Right lobe of liver (tissue), 6 donors: Measurements from ENCODE around the gene CENPH. TPM values are rescaled to one million over a fixed set of nuclear protein-coding genes. Genes with fewer than 3 reads are reported as not detected.

ENCODE experiments used
- ATAC-seq, 4 donors: fragments of 200-7000 bp; cut with Tn5 transposase; one replicate each; pipeline ENCODE4 v1.9.1; 2020; ENCODE audit warnings: mild to moderate bottlenecking in 4 of 4, moderate library complexity in 4 of 4
- DNase-seq, 3 donors: peaks; one replicate each; pipeline ENCODE4 v3.0.0-alpha.2; 2020
- H3K27ac ChIP-seq, 3 donors: fragments of 200-600 bp; one replicate each; pipeline ENCODE4 v1.8.0; 2022
- H3K27me3 ChIP-seq, 2 donors: fragments of 200-600 bp; one replicate each; pipeline ENCODE4 v1.8.0; 2022
- H3K36me3 ChIP-seq, 4 donors: fragments of 200-600 bp; sonication (generic) in 1 of 4; one replicate each; pipeline versions ENCODE4 v1.5.1 to v1.8.0; 2017 to 2022; ENCODE audit warnings: control low read depth in 1 of 4
- H3K4me1 ChIP-seq, 4 donors: fragments of 200-600 bp; sonication (generic) in 1 of 4; one replicate each; pipeline versions ENCODE4 v1.5.1 to v1.8.0; 2017 to 2022; ENCODE audit warnings: control low read depth in 1 of 4
- H3K4me3 ChIP-seq, 3 donors: fragments of 200-600 bp; one replicate each; pipeline ENCODE4 v1.8.0; 2022
- H3K9me3 ChIP-seq, 4 donors: fragments of 200-600 bp; sonication (generic) in 1 of 4; one replicate each; pipeline versions ENCODE4 v1.5.1 to v1.8.0; 2017 to 2022; ENCODE audit warnings: control low read depth in 1 of 4
- POLR2A ChIP-seq: fragments of 450-650 bp; IDR thresholded peaks from one replicate; pipeline ENCODE4 v1.6.1; 2017; ENCODE audit warnings: antibody characterized with exemption, mild to moderate bottlenecking
- WGBS: methylation state at CpG from one replicate; pipeline ENCODE4 v1.1.6; 2018; ENCODE audit warnings: low coverage, low lambda C conversion rate; ENCODE audit not compliant: insufficient coverage; ENCODE audit errors: missing lambda C conversion rate; 5-methylcytosine and 5-hydroxymethylcytosine counted together
- intact Hi-C, 2 donors: fragments of 100-400 bp; cut with DNase I; formaldehyde crosslinking; loops; one replicate each; pipeline versions ENCODE4 v1.11.2 to v1.14.1; 2022
- total RNA-seq, 6 experiments: library from RNA; depleted of rRNA in 2 of 6; stranded (reverse); fragments of >200 nt in 2 of 6; fragmentation: NEBNext Ultra II Directional in 3 of 6; extraction: Animal tissue kit (Norgen Biotek cat#: 25700) in 3 of 6; gene quantifications; one replicate each; pipeline versions ENCODE4 v1.1.0 to v1.2.4, GENCODE V29; 2016 to 2023
- TF ChIP-seq, protein P1 (sequence below), 4 donors: fragments of 200-600 bp in 3 of 4; fragments of 450-650 bp in 1 of 4; IDR thresholded peaks; one replicate each; pipeline versions ENCODE4 v1.5.1 to v1.8.0; 2016 to 2022; ENCODE audit warnings: antibody characterized with exemption in 4 of 4, mild to moderate bottlenecking in 2 of 4
- donor health status: DM: no; HTN: yes; CAD: no.
- donor health status: DM: no; HTN: no; CAD: no.
- donor health status: DM: no; HTN: no; CAD: no.
- donor health status: DM: no; HTN: yes; CAD: no.
- donor health status: DM: no; HTN: yes; CAD: no.

The CENPH gene
- total RNA-seq, 6 experiments from 2014 or later: 0.95 to 3.8 (median 1.1) TPM

- Histone ChIP-seq H3K4me3 (no peak overlapping the region), H3K36me3 (no peaks in the 10 kb centered on the region), H3K9me3 (no peaks in the 10 kb centered on the region), H3K27me3 (no peaks in the 10 kb centered on the region), H3K27ac (no peak overlapping the region), H3K4me1 (peaks cover 0 to 2% (median 0%) of the 10 kb centered on the region in 4 donors)
- intact Hi-C loops: no loop called here
- ATAC-seq (no peak), DNase-seq (no peak)
- TF ChIP-seq, protein P1, sequence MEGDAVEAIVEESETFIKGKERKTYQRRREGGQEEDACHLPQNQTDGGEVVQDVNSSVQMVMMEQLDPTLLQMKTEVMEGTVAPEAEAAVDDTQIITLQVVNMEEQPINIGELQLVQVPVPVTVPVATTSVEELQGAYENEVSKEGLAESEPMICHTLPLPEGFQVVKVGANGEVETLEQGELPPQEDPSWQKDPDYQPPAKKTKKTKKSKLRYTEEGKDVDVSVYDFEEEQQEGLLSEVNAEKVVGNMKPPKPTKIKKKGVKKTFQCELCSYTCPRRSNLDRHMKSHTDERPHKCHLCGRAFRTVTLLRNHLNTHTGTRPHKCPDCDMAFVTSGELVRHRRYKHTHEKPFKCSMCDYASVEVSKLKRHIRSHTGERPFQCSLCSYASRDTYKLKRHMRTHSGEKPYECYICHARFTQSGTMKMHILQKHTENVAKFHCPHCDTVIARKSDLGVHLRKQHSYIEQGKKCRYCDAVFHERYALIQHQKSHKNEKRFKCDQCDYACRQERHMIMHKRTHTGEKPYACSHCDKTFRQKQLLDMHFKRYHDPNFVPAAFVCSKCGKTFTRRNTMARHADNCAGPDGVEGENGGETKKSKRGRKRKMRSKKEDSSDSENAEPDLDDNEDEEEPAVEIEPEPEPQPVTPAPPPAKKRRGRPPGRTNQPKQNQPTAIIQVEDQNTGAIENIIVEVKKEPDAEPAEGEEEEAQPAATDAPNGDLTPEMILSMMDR (IDR thresholded peaks at IDR 0.05): no peak
- no peak for TF ChIP-seq POLR2A
- WGBS: 69% methylated on average over 2 of the region's 2 CpGs
Observed at GRCh38 chr5:69212022-69212421, 22.6 kb downstream of the CENPH start.

GRCh38 chr5:69213513-69214215, 24.3 kb downstream of the CENPH start:
- peak in 1 of 4 donors; percentile 13 for ATAC-seq
- no peak for TF ChIP-seq POLR2A
- TF ChIP-seq, protein P1 (IDR thresholded peaks at IDR 0.05): no peak
- no peak for DNase-seq
- Histone ChIP-seq H3K27me3 (no peaks in the 10 kb centered on the region), H3K4me1 (peaks cover 0 to 5% (median 0%) of the 10 kb centered on the region in 4 donors), H3K4me3 (no peak overlapping the region), H3K27ac (no peak overlapping the region), H3K9me3 (no peaks in the 10 kb centered on the region), H3K36me3 (no peaks in the 10 kb centered on the region)
- WGBS: 96% methylated on average over 3 of the region's 4 CpGs
- intact Hi-C loops: no loop called here

DNA sequence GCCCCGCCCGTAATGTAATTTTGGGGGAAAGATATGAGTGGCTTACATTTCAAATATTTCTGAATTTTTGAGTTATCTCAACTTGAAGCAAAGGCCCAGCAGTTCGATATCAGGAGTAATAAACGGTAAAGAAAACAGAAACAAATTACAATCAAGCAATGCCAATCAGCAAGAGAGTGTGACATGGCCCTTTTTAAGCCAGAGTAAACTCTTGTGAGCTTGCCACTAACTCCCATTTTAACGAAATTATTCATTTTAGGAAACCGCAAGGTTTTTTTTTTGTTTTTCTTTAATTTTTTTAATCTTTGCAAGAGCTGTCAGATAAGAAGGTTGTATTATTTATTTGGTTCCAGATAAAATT, 27.7 kb downstream of the CENPH start:
- no peaks in the 10 kb centered on the region for H3K9me3 ChIP-seq
- no peaks in the 10 kb centered on the region for H3K27me3 ChIP-seq
- intact Hi-C loops: no loop called here
- peaks cover 0 to 26% (median 0%) of the 10 kb centered on the region in 4 donors for H3K4me1 ChIP-seq
- WGBS: 44% methylated on average over 6 of the region's 6 CpGs
- no peak for DNase-seq
- peak overlapping the region in 1 of 3 donors; percentile 99 for H3K27ac ChIP-seq
- no peak for ATAC-seq
- H3K4me3 ChIP-seq: peak overlapping the region; percentile 94 to 100 (median 98)
- TF ChIP-seq POLR2A: no peak
- TF ChIP-seq, protein P1 (IDR thresholded peaks at IDR 0.05): no peak
- no peaks in the 10 kb centered on the region for H3K36me3 ChIP-seq

- ATAC-seq (peak; percentile 96 to 99 (median 97)), DNase-seq (peak; percentile 99)
- intact Hi-C loops: no loop called here
- peak overlapping the region; percentile 94 to 100 (median 98) for H3K4me3 ChIP-seq
- H3K36me3 ChIP-seq: no peaks in the 10 kb centered on the region
- peak; percentile 80 for TF ChIP-seq POLR2A
- TF ChIP-seq, protein P1 (IDR thresholded peaks at IDR 0.05): peak in 3 of 4 donors; percentile 13 to 28 (median 26)
- H3K4me1 ChIP-seq: peaks cover 0 to 29% (median 0%) of the 10 kb centered on the region in 4 donors
- no peaks in the 10 kb centered on the region for H3K27me3 ChIP-seq
- 0% methylated on average over 28 of the region's 73 CpGs for WGBS
- H3K27ac ChIP-seq: peak overlapping the region; percentile 90 to 99 (median 99)
- H3K9me3 ChIP-seq: no peaks in the 10 kb centered on the region
Observed at GRCh38 chr5:69217548-69218526, 28.5 kb downstream of the CENPH start.
